ENCODE measurements around the gene AJAP1. TPM values are rescaled to one million over a fixed set of nuclear protein-coding genes. Genes with fewer than 3 reads are reported as not detected.

Gene AJAP1
- polyA plus RNA-seq, 1 of the 3 experiments (the other 2 are of a cell fraction): not detected

GRCh38 chr1:4661595-4661917 lies 7.1 kb downstream of the AJAP1 start:
- H3K4me2 ChIP-seq: no peak overlapping the region
- no peak overlapping the region for H3K4me3 ChIP-seq (ENCODE audit: low read depth in 2 of 2, low read length in 1 of 2)
- no peaks in the 10 kb centered on the region for H3K27me3 ChIP-seq (ENCODE audit: insufficient read depth)
- no peak overlapping the region for H2AFZ ChIP-seq (ENCODE audit: low read depth)
- ChIA-PET POLR2A (no interaction called here), CTCF (interaction anchor here (1.2 to 6.3 kb wide), 3 partner anchors 11 to 959 kb away, joined by 4 to 31 read pairs (median 7); no protein-coding TSS in a partner anchor)
- H3K79me2 ChIP-seq (ENCODE audit: insufficient read depth): no peaks in the 10 kb centered on the region
- no peaks in the 10 kb centered on the region for H3K9me2 ChIP-seq
- H3F3A ChIP-seq (replicated peaks; ENCODE audit: insufficient read depth): no peaks in the 10 kb centered on the region
- H3K4me1 ChIP-seq (ENCODE audit: control insufficient read depth in 1 of 2, insufficient read depth in 2 of 2, low read depth in 1 of 2, low read length in 1 of 2): peaks cover 0 to 25% of the 10 kb centered on the region in 2 experiments; a peak in 1 of 4 replicates
- no peak for DNase-seq
- TF ChIP-seq USF1 (IDR thresholded peaks at IDR 0.05; ENCODE audit: borderline replicate concordance, low read depth) (no peak), JUND (IDR thresholded peaks at IDR 0.05) (no peak), GABPA (IDR thresholded peaks at IDR 0.05; ENCODE audit: low read depth) (no peak), FOXJ3 (CRISPR knock-in tag; IDR thresholded peaks at IDR 0.05) (no peak), GATA2 (CRISPR knock-in tag; IDR thresholded peaks at IDR 0.05) (no peak), RXRA (IDR thresholded peaks at IDR 0.05; ENCODE audit: borderline replicate concordance, low read depth) (no peak), SMC3 (IDR thresholded peaks at IDR 0.05; ENCODE audit: low read depth, low read length) (no peak), MEF2A (IDR thresholded peaks at IDR 0.05; ENCODE audit: borderline replicate concordance, low read depth) (no peak), NRF1 (IDR thresholded peaks at IDR 0.05; ENCODE audit: low read depth, low read length) (no peak), POLR2AphosphoS5 (IDR thresholded peaks at IDR 0.05; ENCODE audit: low read depth, low read length) (no peak)
- WGBS (ENCODE audit: low lambda C conversion rate): 17% methylated on average over 2 of the region's 2 CpGs
- H3K9ac ChIP-seq: no peak overlapping the region
- H3K27ac ChIP-seq (ENCODE audit: low read depth in 2 of 2, low read length in 1 of 2): no peak overlapping the region
- no peaks in the 10 kb centered on the region for H4K20me1 ChIP-seq (ENCODE audit: insufficient read depth)
- no peaks in the 10 kb centered on the region for H3K36me3 ChIP-seq (replicated peaks in 1 of 2; ENCODE audit: control insufficient read depth in 1 of 2, insufficient read depth in 2 of 2, low read length in 1 of 2)
- no peaks in the 10 kb centered on the region for H3K9me3 ChIP-seq

- H3K9me3 ChIP-seq: no peaks in the 10 kb centered on the region
- no peaks in the 10 kb centered on the region for H3K9me2 ChIP-seq
- no peaks in the 10 kb centered on the region for H3K36me3 ChIP-seq (replicated peaks in 1 of 2; ENCODE audit: control insufficient read depth in 1 of 2, insufficient read depth in 2 of 2, low read length in 1 of 2)
- H3K4me3 ChIP-seq (ENCODE audit: low read depth in 2 of 2, low read length in 1 of 2): no peak overlapping the region
- H4K20me1 ChIP-seq (ENCODE audit: insufficient read depth): no peaks in the 10 kb centered on the region
- H3K27ac ChIP-seq (ENCODE audit: low read depth in 2 of 2, low read length in 1 of 2): no peak overlapping the region
- 67% methylated on average over 13 of the region's 13 CpGs for WGBS (ENCODE audit: low lambda C conversion rate)
- peaks cover 0 to 21% of the 10 kb centered on the region in 2 experiments; a peak in 1 of 4 replicates for H3K4me1 ChIP-seq (ENCODE audit: control insufficient read depth in 1 of 2, insufficient read depth in 2 of 2, low read depth in 1 of 2, low read length in 1 of 2)
- no peaks in the 10 kb centered on the region for H3F3A ChIP-seq (replicated peaks; ENCODE audit: insufficient read depth)
- ChIA-PET POLR2A (no interaction called here), CTCF (interaction anchor here (0.9 to 1.2 kb wide), 2 partner anchors 14 to 958 kb away, joined by 3 to 7 read pairs; no protein-coding TSS in a partner anchor)
- no peak for DNase-seq
- H2AFZ ChIP-seq (ENCODE audit: low read depth): no peak overlapping the region
- no peak overlapping the region for H3K4me2 ChIP-seq
- no peaks in the 10 kb centered on the region for H3K27me3 ChIP-seq (ENCODE audit: insufficient read depth)
- H3K9ac ChIP-seq: no peak overlapping the region
- H3K79me2 ChIP-seq (ENCODE audit: insufficient read depth): no peaks in the 10 kb centered on the region
- TF ChIP-seq JUND (IDR thresholded peaks at IDR 0.05) (no peak), RFX5 (IDR thresholded peaks at IDR 0.05; ENCODE audit: low read length) (no peak), SIN3A (IDR thresholded peaks at IDR 0.05; ENCODE audit: borderline replicate concordance, low read depth, low read length) (no peak), YY1 (IDR thresholded peaks at IDR 0.05; ENCODE audit: low read depth) (no peak), USF2 (IDR thresholded peaks at IDR 0.05; ENCODE audit: borderline replicate concordance, low read depth, low read length) (no peak), CHD2 (IDR thresholded peaks at IDR 0.05; ENCODE audit: low read length, partially characterized antibody) (no peak), TCF12 (IDR thresholded peaks at IDR 0.05) (no peak), USF1 (IDR thresholded peaks at IDR 0.05; ENCODE audit: borderline replicate concordance, low read depth) (no peak), REST (IDR thresholded peaks at IDR 0.05; ENCODE audit: low read depth, low read length) (no peak), TAF1 (IDR thresholded peaks at IDR 0.05; ENCODE audit: borderline replicate concordance, low read depth, low read length) (no peak), TEAD4 (IDR thresholded peaks at IDR 0.05; ENCODE audit: borderline replicate concordance, insufficient read depth) (no peak), IRF3 (IDR thresholded peaks at IDR 0.05; ENCODE audit: low read depth, low read length) (no peak), PBX3 (IDR thresholded peaks at IDR 0.05) (no peak), SMC3 (IDR thresholded peaks at IDR 0.05; ENCODE audit: low read depth, low read length) (no peak)
These were observed 7.8 kb downstream of the AJAP1 start for GRCh38 chr1:4662168-4662567.

All from SK-N-SH (cell line).